ENCODE measurements around the gene KRT6B. TPM values are rescaled to one million over a fixed set of nuclear protein-coding genes. Genes with fewer than 3 reads are reported as not detected.

KRT6B gene
- total and polyA plus RNA-seq, 2 of the 8 experiments (the other 6 are each of a cell fraction or from before 2014, with no cell fraction given) = not detected

DNA sequence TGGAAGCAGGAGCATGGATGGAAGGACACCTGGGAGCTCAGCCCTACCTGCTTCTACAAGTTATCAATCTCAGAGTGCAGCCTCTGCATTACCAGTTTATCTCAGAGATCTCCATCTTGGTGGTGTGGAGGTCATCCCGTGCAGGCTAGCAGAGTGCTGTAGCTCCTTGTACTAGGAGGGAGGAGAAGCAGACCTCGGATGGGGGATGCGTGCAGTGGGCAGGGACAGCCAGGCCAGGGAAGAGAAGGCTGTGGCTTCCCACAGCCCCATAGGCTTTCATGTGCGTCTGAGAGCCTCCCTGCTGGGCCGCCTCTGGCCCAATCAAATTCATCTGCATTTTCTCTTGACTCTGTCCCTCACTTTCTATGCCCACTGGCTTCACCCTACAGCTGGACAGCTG, 37.0 kb downstream of the KRT6B start:
- Histone ChIP-seq H4K5ac (ENCODE audit: insufficient read length, low read depth, low read length) (no peak overlapping the region), H3K27ac (ENCODE audit: low read depth, low read length) (no peak overlapping the region), H3K4me1 (replicated peaks in 1 of 4; ENCODE audit: control insufficient read depth in 3 of 4, insufficient read depth in 4 of 4, low read length in 3 of 4) (no peaks in the 10 kb centered on the region), H2AK5ac (ENCODE audit: low read depth, low read length) (no peak overlapping the region), H3K14ac (ENCODE audit: insufficient read length) (no peak overlapping the region), H3K4ac (replicated peaks; ENCODE audit: insufficient read length, low read depth, low read length) (no peak overlapping the region), H2BK20ac (ENCODE audit: low read length) (no peak overlapping the region), H3K27me3 (replicated peaks in 1 of 4; ENCODE audit: control insufficient read depth in 3 of 4, extremely low read depth in 1 of 4, insufficient read depth in 3 of 4, low read length in 3 of 4) (no peaks in the 10 kb centered on the region), H2BK12ac (ENCODE audit: low read depth, low read length) (no peak overlapping the region), H2AFZ (ENCODE audit: low read length) (no peak overlapping the region), H2BK15ac (ENCODE audit: low read length) (no peak overlapping the region), H3K4me2 (ENCODE audit: insufficient read depth in 1 of 2, low read depth in 2 of 2, low read length in 2 of 2) (no peak overlapping the region; a peak in 1 of 4 replicates), H3K23me2 (ENCODE audit: low read depth, low read length) (no peaks in the 10 kb centered on the region), H2BK5ac (ENCODE audit: low read depth, low read length) (no peak overlapping the region), H2BK120ac (replicated peaks; ENCODE audit: low read depth, low read length) (no peak overlapping the region), H3K9me3 (ENCODE audit: insufficient read depth in 2 of 2, low read depth in 1 of 2, low read length in 1 of 2) (no peaks in the 10 kb centered on the region), H3K56ac (replicated peaks; ENCODE audit: insufficient read length, low read depth, low read length) (no peak overlapping the region), H3K4me3 (ENCODE audit: extremely low read depth in 1 of 4, insufficient read depth in 2 of 4, low read depth in 3 of 4, low read length in 4 of 4) (no peak overlapping the region), H3K36me3 (ENCODE audit: control insufficient read depth in 2 of 4, insufficient read depth in 4 of 4, low read length in 3 of 4) (no peaks in the 10 kb centered on the region), H3K23ac (ENCODE audit: insufficient read length) (no peak overlapping the region), H3K79me2 (ENCODE audit: control insufficient read depth in 1 of 2, insufficient read depth in 2 of 2, low read length in 2 of 2) (no peaks in the 10 kb centered on the region), H3K79me1 (ENCODE audit: low read depth, low read length) (no peaks in the 10 kb centered on the region), H4K20me1 (replicated peaks in 1 of 2; ENCODE audit: control insufficient read depth in 1 of 2, insufficient read depth in 2 of 2, low read length in 2 of 2) (no peaks in the 10 kb centered on the region), H4K91ac (replicated peaks; ENCODE audit: insufficient read length, low read length) (no peak overlapping the region), H3K9ac (replicated peaks in 1 of 4; ENCODE audit: extremely low read depth in 1 of 4, low read depth in 3 of 4, low read length in 3 of 4) (0 out of 7 replicates have a peak overlapping the region, but pooled peaks of 1 of the 4 experiments have one; percentile 30), H4K8ac (ENCODE audit: extremely low read depth, insufficient read depth, low read length) (no peak overlapping the region), H3K18ac (ENCODE audit: extremely low read depth, low read length) (no peak overlapping the region)
- ChIA-PET CTCF (ENCODE audit: partially characterized antibody) (interaction anchor here (0.6 to 7.8 kb wide), 18 partner anchors 8 to 462 kb away, joined by 3 to 46 read pairs (median 4); no protein-coding TSS in a partner anchor), POLR2A (ENCODE audit: partially characterized antibody) (no interaction called here)
- DNase-seq (ENCODE audit: low read depth in 1 of 2, low spot score in 2 of 2) = no peak
- WGBS, 2 experiments (ENCODE audit: extremely low coverage in 1 of 2, insufficient coverage in 1 of 2, insufficient read length in 1 of 2, insufficient replicate concordance in 2 of 2, low coverage in 1 of 2, low lambda C conversion rate in 2 of 2, missing lambda C conversion rate in 1 of 2) = 66% methylated on average over 5 of the region's 5 CpGs; no CpG with 5 or more reads in 1 of the 2 experiments
- FAIRE-seq = no peak
- TF ChIP-seq RAD21 (IDR thresholded peaks at IDR 0.05 in 1 of 2, conservative IDR thresholded peaks at IDR 0.05 in 1 of 2; ENCODE audit: low read depth in 2 of 2, low read length in 2 of 2) = no peak
- TF ChIP-seq CREB1 (IDR thresholded peaks at IDR 0.05) = no peak
- no peak for TF ChIP-seq JUND (IDR thresholded peaks at IDR 0.05; ENCODE audit: low read length)
- no peak for TF ChIP-seq CHD1 (IDR thresholded peaks at IDR 0.05; ENCODE audit: low read depth, low read length)
- no peak for TF ChIP-seq SIRT6 (IDR thresholded peaks at IDR 0.05; ENCODE audit: low read length)
- TF ChIP-seq EP300 (IDR thresholded peaks at IDR 0.05; ENCODE audit: borderline replicate concordance in 1 of 2, low read depth in 2 of 2, low read length in 2 of 2) = no peak
- no peak for TF ChIP-seq HDAC2 (IDR thresholded peaks at IDR 0.05; ENCODE audit: borderline replicate concordance in 1 of 2, low read depth in 2 of 2, low read length in 2 of 2)
- TF ChIP-seq CBX8 (IDR thresholded peaks at IDR 0.05; ENCODE audit: borderline replicate concordance, low read depth, low read length) = no peak
- TF ChIP-seq, protein P1, sequence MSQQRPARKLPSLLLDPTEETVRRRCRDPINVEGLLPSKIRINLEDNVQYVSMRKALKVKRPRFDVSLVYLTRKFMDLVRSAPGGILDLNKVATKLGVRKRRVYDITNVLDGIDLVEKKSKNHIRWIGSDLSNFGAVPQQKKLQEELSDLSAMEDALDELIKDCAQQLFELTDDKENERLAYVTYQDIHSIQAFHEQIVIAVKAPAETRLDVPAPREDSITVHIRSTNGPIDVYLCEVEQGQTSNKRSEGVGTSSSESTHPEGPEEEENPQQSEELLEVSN (IDR thresholded peaks at IDR 0.05) = no peak
- TF ChIP-seq SIX5 (IDR thresholded peaks at IDR 0.05; ENCODE audit: low read depth, low read length) = no peak
- TF ChIP-seq RFX5 (IDR thresholded peaks at IDR 0.05; ENCODE audit: borderline replicate concordance, low read depth, low read length) = no peak
- TF ChIP-seq EZH2 (IDR thresholded peaks at IDR 0.05; ENCODE audit: low read depth, low read length, severe bottlenecking) = no peak
- TF ChIP-seq POLR2A (IDR thresholded peaks at IDR 0.05; ENCODE audit: control extremely low read depth in 1 of 2, low read depth in 2 of 2, low read length in 2 of 2) = no peak
- no peak for TF ChIP-seq JUN (IDR thresholded peaks at IDR 0.05; ENCODE audit: low read depth, low read length)
